ENCODE measurements around the gene CST7.

GRCh38 chr20:24981282-24981681 is 32.2 kb downstream of the CST7 start:
- TF ChIP-seq POLR2AphosphoS5 (IDR thresholded peaks at IDR 0.05): no peak
- TF ChIP-seq, protein P1, sequence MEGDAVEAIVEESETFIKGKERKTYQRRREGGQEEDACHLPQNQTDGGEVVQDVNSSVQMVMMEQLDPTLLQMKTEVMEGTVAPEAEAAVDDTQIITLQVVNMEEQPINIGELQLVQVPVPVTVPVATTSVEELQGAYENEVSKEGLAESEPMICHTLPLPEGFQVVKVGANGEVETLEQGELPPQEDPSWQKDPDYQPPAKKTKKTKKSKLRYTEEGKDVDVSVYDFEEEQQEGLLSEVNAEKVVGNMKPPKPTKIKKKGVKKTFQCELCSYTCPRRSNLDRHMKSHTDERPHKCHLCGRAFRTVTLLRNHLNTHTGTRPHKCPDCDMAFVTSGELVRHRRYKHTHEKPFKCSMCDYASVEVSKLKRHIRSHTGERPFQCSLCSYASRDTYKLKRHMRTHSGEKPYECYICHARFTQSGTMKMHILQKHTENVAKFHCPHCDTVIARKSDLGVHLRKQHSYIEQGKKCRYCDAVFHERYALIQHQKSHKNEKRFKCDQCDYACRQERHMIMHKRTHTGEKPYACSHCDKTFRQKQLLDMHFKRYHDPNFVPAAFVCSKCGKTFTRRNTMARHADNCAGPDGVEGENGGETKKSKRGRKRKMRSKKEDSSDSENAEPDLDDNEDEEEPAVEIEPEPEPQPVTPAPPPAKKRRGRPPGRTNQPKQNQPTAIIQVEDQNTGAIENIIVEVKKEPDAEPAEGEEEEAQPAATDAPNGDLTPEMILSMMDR (IDR thresholded peaks at IDR 0.05): no peak
- no peak for TF ChIP-seq POLR2A (IDR thresholded peaks at IDR 0.05)

Data from breast epithelium (tissue), 3 donors.